Ishikawa (cell line): ENCODE measurements around the gene RBKS.

ENCODE experiments used
- CEBPB ChIP-seq: IDR thresholded peaks from 2 replicates; pipeline ENCODE4 v1.6.1; 2012
- CREB1 ChIP-seq: IDR thresholded peaks from 2 replicates; pipeline ENCODE4 v1.6.1; 2012; ENCODE audit warnings: low read depth
- EGR1 ChIP-seq: IDR thresholded peaks from 2 replicates; pipeline ENCODE4 v1.6.1; 2012
- EP300 ChIP-seq: IDR thresholded peaks from 2 replicates; pipeline ENCODE4 v1.6.1; 2012; ENCODE audit warnings: borderline replicate concordance
- FOXM1 ChIP-seq: IDR thresholded peaks from 2 replicates; pipeline ENCODE4 v1.6.1; 2012; ENCODE audit warnings: low read depth, borderline replicate concordance
- NFIC ChIP-seq: IDR thresholded peaks from 2 replicates; pipeline ENCODE4 v1.6.1; 2012
- RAD21 ChIP-seq: IDR thresholded peaks from 2 replicates; pipeline ENCODE4 v1.6.1; 2012; ENCODE audit warnings: low read depth
- TAF1 ChIP-seq: IDR thresholded peaks from 2 replicates; pipeline ENCODE4 v1.6.1; 2012; ENCODE audit warnings: low read depth, mild to moderate bottlenecking
- TEAD4 ChIP-seq: IDR thresholded peaks from 2 replicates; pipeline ENCODE4 v1.6.1; 2012
- USF1 ChIP-seq: IDR thresholded peaks from 2 replicates; pipeline ENCODE4 v1.6.1; 2012
- YY1 ChIP-seq: IDR thresholded peaks from 2 replicates; pipeline ENCODE4 v1.6.1; 2012; ENCODE audit warnings: low read depth
- TF ChIP-seq, protein P1 (sequence below): IDR thresholded peaks from 2 replicates; pipeline ENCODE4 v1.6.1; 2012

- TF ChIP-seq, protein P1, sequence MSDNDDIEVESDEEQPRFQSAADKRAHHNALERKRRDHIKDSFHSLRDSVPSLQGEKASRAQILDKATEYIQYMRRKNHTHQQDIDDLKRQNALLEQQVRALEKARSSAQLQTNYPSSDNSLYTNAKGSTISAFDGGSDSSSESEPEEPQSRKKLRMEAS = peak; percentile 75
- TF ChIP-seq TAF1 = peak; percentile 37
- no peak for TF ChIP-seq NFIC
- no peak for TF ChIP-seq CEBPB
- TF ChIP-seq EP300 = no peak
- TF ChIP-seq USF1 = no peak
- peak; percentile 81 for TF ChIP-seq EGR1
- TF ChIP-seq RAD21 = no peak
- TF ChIP-seq YY1 = no peak
- no peak for TF ChIP-seq CREB1
- no peak for TF ChIP-seq FOXM1
- no peak for TF ChIP-seq TEAD4
Measured at GRCh38 chr2:27735263-27735904, 154.8 kb downstream of the RBKS start.
